GM12875 (cell line): Measurements from ENCODE around the gene MAMLD1.
A peak's percentile ranks its signal among the peaks of the same experiment; 100 is the strongest.

Source experiments
- H3K4me3 ChIP-seq: one replicate; pipeline ENCODE4 v1.5.1; 2011; ENCODE audit warnings: low read depth, low read length, control low read depth
- CTCF ChIP-seq: IDR thresholded peaks from 2 replicates; pipeline ENCODE4 v1.5.1; 2011; ENCODE audit warnings: low read depth, mild to moderate bottlenecking, control low read depth, inconsistent platforms, low read length, moderate library complexity, borderline replicate concordance; ENCODE audit not compliant: insufficient read depth

Gene MAMLD1

GRCh38 chrX:150405576-150405975 is 42.5 kb downstream of the MAMLD1 start:
- no peak overlapping the region for H3K4me3 ChIP-seq
- TF ChIP-seq CTCF: 0 out of 2 replicates have a peak, but pooled peaks have one; percentile 26

GRCh38 chrX:150406596-150406995 is 43.5 kb downstream of the MAMLD1 start:
- TF ChIP-seq CTCF: no peak
- no peak overlapping the region for H3K4me3 ChIP-seq

GRCh38 chrX:150408007-150408406 is 44.9 kb downstream of the MAMLD1 start:
- no peak for TF ChIP-seq CTCF
- no peak overlapping the region for H3K4me3 ChIP-seq

- TF ChIP-seq CTCF: no peak
- no peak overlapping the region for H3K4me3 ChIP-seq
Observed at GRCh38 chrX:150408561-150408960, 45.4 kb downstream of the MAMLD1 start.

GRCh38 chrX:150409486-150409885 is 46.4 kb downstream of the MAMLD1 start:
- TF ChIP-seq CTCF: no peak
- H3K4me3 ChIP-seq: no peak overlapping the region

GRCh38 chrX:150409964-150410363 is 46.8 kb downstream of the MAMLD1 start:
- no peak overlapping the region for H3K4me3 ChIP-seq
- no peak for TF ChIP-seq CTCF

- TF ChIP-seq CTCF: no peak
- H3K4me3 ChIP-seq: no peak overlapping the region
Observed at GRCh38 chrX:150410513-150410912, 47.4 kb downstream of the MAMLD1 start.
